H1 (cell line): ENCODE results near the gene PPP1R1C. TPM values are rescaled to one million over a fixed set of nuclear protein-coding genes. Genes with fewer than 3 reads are reported as not detected.

Experiments used
- CTCF ChIA-PET: fragments of 300-600 bp; sonication (Branson Sonifier 250); formaldehyde crosslinking; loops from one replicate; lab custom pipeline; 2021; ENCODE audit not compliant: partially characterized antibody; lab: Charles Lee
- POLR2A ChIA-PET: fragments of 300-600 bp; sonication (Branson Sonifier 250); formaldehyde crosslinking; loops from one replicate; lab custom pipeline; 2021; ENCODE audit warnings: inconsistent platforms; ENCODE audit not compliant: partially characterized antibody; lab: Charles Lee
- DNase-seq, 2 experiments: peaks; one replicate each; pipeline versions ENCODE4 v3.0.0 to v3.0.0-alpha.2; 2010 to 2022; ENCODE audit warnings: low spot score in 2 of 2, low read depth in 1 of 2, mixed read lengths in 1 of 2
- FAIRE-seq: peaks from 2 replicates; lab custom pipeline; 2011; peaks lifted over from hg19 to GRCh38; lab: Jason Lieb, UNC
- H2AFZ ChIP-seq: 2 replicates; pipeline ENCODE4 v1.8.1; 2012; ENCODE audit warnings: low read length, inconsistent platforms
- H2AK5ac ChIP-seq: 2 replicates; pipeline ENCODE4 v1.6.1; 2013; ENCODE audit warnings: low read depth, low read length
- H2BK120ac ChIP-seq: replicated peaks from 2 replicates; pipeline ENCODE3; 2013; ENCODE audit warnings: low read depth, low read length, inconsistent platforms
- H2BK12ac ChIP-seq: 2 replicates; pipeline ENCODE4 v1.6.1; 2013; ENCODE audit warnings: low read depth, low read length
- H2BK15ac ChIP-seq: 2 replicates; pipeline ENCODE4 v1.6.1; 2013; ENCODE audit warnings: low read length
- H2BK20ac ChIP-seq: 2 replicates; pipeline ENCODE4 v1.6.1; 2013; ENCODE audit warnings: low read length
- H2BK5ac ChIP-seq: 2 replicates; pipeline ENCODE4 v1.6.1; 2013; ENCODE audit warnings: low read depth, low read length
- H3K14ac ChIP-seq: 2 replicates; pipeline ENCODE4 v1.6.1; 2013; ENCODE audit warnings: inconsistent platforms; ENCODE audit not compliant: insufficient read length
- H3K18ac ChIP-seq: 2 replicates; pipeline ENCODE4 v1.6.1; 2013; ENCODE audit warnings: low read length; ENCODE audit errors: extremely low read depth
- H3K23ac ChIP-seq: 2 replicates; pipeline ENCODE4 v1.6.1; 2013; ENCODE audit warnings: inconsistent platforms; ENCODE audit not compliant: insufficient read length
- H3K23me2 ChIP-seq: 2 replicates; pipeline ENCODE4 v1.6.1; 2013; ENCODE audit warnings: low read depth, low read length
- H3K27ac ChIP-seq: 2 replicates; pipeline ENCODE4 v1.6.1; 2011; ENCODE audit warnings: low read depth, low read length, inconsistent platforms
- H3K27me3 ChIP-seq, 4 experiments: replicated peaks in 1 of 4; 1 replicate in 1 of 4; 2 replicates in 3 of 4; pipeline versions ENCODE4 v1.6.1 to v1.8.1; 2011 to 2013; ENCODE audit warnings: low read length in 3 of 4, mild to moderate bottlenecking in 3 of 4, inconsistent platforms in 2 of 4, mixed read lengths in 2 of 4, moderate library complexity in 1 of 4; ENCODE audit not compliant: control insufficient read depth in 3 of 4, insufficient read depth in 3 of 4; ENCODE audit errors: extremely low read depth in 1 of 4
- H3K36me3 ChIP-seq, 4 experiments: 2 replicates each; pipeline versions ENCODE4 v1.6.1 to v1.8.1; 2011 to 2013; ENCODE audit warnings: mild to moderate bottlenecking in 4 of 4, low read length in 3 of 4, moderate library complexity in 2 of 4, control low read depth in 1 of 4, inconsistent platforms in 1 of 4; ENCODE audit not compliant: insufficient read depth in 4 of 4, control insufficient read depth in 2 of 4
- H3K4ac ChIP-seq: replicated peaks from 2 replicates; pipeline ENCODE3; 2013; ENCODE audit warnings: low read length, low read depth, mixed read lengths, inconsistent platforms; ENCODE audit not compliant: insufficient read length
- H3K4me1 ChIP-seq, 4 experiments: replicated peaks in 1 of 4; 1 replicate in 1 of 4; 2 replicates in 3 of 4; pipeline versions ENCODE4 v1.6.1 to v1.8.1; 2011 to 2013; ENCODE audit warnings: low read length in 3 of 4, inconsistent platforms in 2 of 4, mixed read lengths in 1 of 4; ENCODE audit not compliant: insufficient read depth in 4 of 4, control insufficient read depth in 3 of 4
- H3K4me2 ChIP-seq, 2 experiments: 2 replicates each; pipeline versions ENCODE4 v1.6.1 to v1.8.1; 2011 to 2013; ENCODE audit warnings: low read depth in 2 of 2, low read length in 2 of 2, control low read depth in 1 of 2, inconsistent platforms in 1 of 2, mild to moderate bottlenecking in 1 of 2; ENCODE audit not compliant: insufficient read depth in 1 of 2
- H3K4me3 ChIP-seq, 4 experiments: fragments of 200-600, 300-600 bp in 1 of 4; sonication (generic), shearing (Covaris generic), sonication (Bioruptor Twin) in 1 of 4; 2 replicates each; pipeline versions ENCODE4 v1.5.1 to v1.8.1; 2011 to 2016; ENCODE audit warnings: low read length in 4 of 4, low read depth in 3 of 4, control low read depth in 2 of 4, inconsistent platforms in 2 of 4, mild to moderate bottlenecking in 2 of 4, mixed read lengths in 1 of 4, moderate library complexity in 1 of 4; ENCODE audit not compliant: insufficient read depth in 2 of 4; ENCODE audit errors: extremely low read depth in 1 of 4
- H3K56ac ChIP-seq: replicated peaks from 2 replicates; pipeline ENCODE3; 2013; ENCODE audit warnings: low read depth, mild to moderate bottlenecking, mixed read lengths, low read length, inconsistent platforms; ENCODE audit not compliant: insufficient read length
- H3K79me1 ChIP-seq: 2 replicates; pipeline ENCODE4 v1.6.1; 2013; ENCODE audit warnings: low read depth, low read length, control low read depth
- H3K79me2 ChIP-seq, 2 experiments: 2 replicates each; pipeline versions ENCODE4 v1.6.1 to v1.8.1; 2012 to 2013; ENCODE audit warnings: low read length in 2 of 2, mild to moderate bottlenecking in 2 of 2, inconsistent platforms in 1 of 2; ENCODE audit not compliant: insufficient read depth in 2 of 2, control insufficient read depth in 1 of 2
- H3K9ac ChIP-seq, 4 experiments: replicated peaks in 1 of 4; 1 replicate in 1 of 4; 2 replicates in 3 of 4; pipeline versions ENCODE4 v1.6.1 to v1.8.1; 2011 to 2013; ENCODE audit warnings: low read depth in 3 of 4, low read length in 3 of 4, control low read depth in 2 of 4, mild to moderate bottlenecking in 2 of 4, moderate library complexity in 2 of 4, inconsistent platforms in 1 of 4; ENCODE audit errors: extremely low read depth in 1 of 4
- H3K9me3 ChIP-seq, 2 experiments: 2 replicates each; pipeline versions ENCODE4 v1.6.1 to v1.8.1; 2012 to 2013; ENCODE audit warnings: mild to moderate bottlenecking in 2 of 2, moderate library complexity in 2 of 2, control low read depth in 1 of 2, inconsistent platforms in 1 of 2, low read depth in 1 of 2, low read length in 1 of 2, mixed read lengths in 1 of 2; ENCODE audit not compliant: insufficient read depth in 2 of 2
- H4K20me1 ChIP-seq, 2 experiments: replicated peaks in 1 of 2; 2 replicates each; pipeline versions ENCODE3 to v1.8.1; 2011 to 2013; ENCODE audit warnings: inconsistent platforms in 2 of 2, low read length in 2 of 2, mild to moderate bottlenecking in 1 of 2; ENCODE audit not compliant: insufficient read depth in 2 of 2, control insufficient read depth in 1 of 2
- H4K5ac ChIP-seq: 2 replicates; pipeline ENCODE4 v1.6.1; 2013; ENCODE audit warnings: low read length, low read depth, mixed read lengths, inconsistent platforms; ENCODE audit not compliant: insufficient read length
- H4K8ac ChIP-seq: 2 replicates; pipeline ENCODE4 v1.8.0; 2013; ENCODE audit warnings: mild to moderate bottlenecking, moderate library complexity, low read length, inconsistent platforms; ENCODE audit not compliant: insufficient read depth; ENCODE audit errors: extremely low read depth
- H4K91ac ChIP-seq: replicated peaks from 2 replicates; pipeline ENCODE3; 2013; ENCODE audit warnings: low read length, mixed read lengths, inconsistent platforms; ENCODE audit not compliant: insufficient read length
- CBX5 ChIP-seq: fragments of 300-800, 300-1000 bp; sonication (generic); IDR thresholded peaks from 2 replicates; pipeline ENCODE4 v1.7.1; 2016; ENCODE audit warnings: antibody characterized with exemption, low read length, low read depth
- WGBS, 2 experiments: shearing (Covaris generic) in 1 of 2; methylation state at CpG; one replicate each; pipeline versions ENCODE4 v1.1.6 to v1.1.7; 2013 to 2015; ENCODE audit warnings: low lambda C conversion rate in 2 of 2, mixed read lengths in 2 of 2, inconsistent platforms in 1 of 2, low coverage in 1 of 2, missing lambda C conversion rate in 1 of 2; ENCODE audit not compliant: insufficient replicate concordance in 2 of 2, insufficient coverage in 1 of 2, insufficient read length in 1 of 2; ENCODE audit errors: extremely low coverage in 1 of 2, missing lambda C conversion rate in 1 of 2; 5-methylcytosine and 5-hydroxymethylcytosine counted together
- polyA plus RNA-seq, 7 experiments: library from polyadenylated mRNA; depleted of rRNA in 3 of 7; stranded (reverse) in 5 of 7; unstranded in 2 of 7; fragments of >200 nt in 5 of 7; fragments of 200-250 nt in 2 of 7; gene quantifications; 1 replicate in 5 of 7; 2 replicates in 1 of 7; 4 replicates in 1 of 7; pipeline versions ENCODE4 v1.2.1 to v1.2.3, GENCODE V29; 2011 to 2013; ENCODE audit warnings: missing spikeins in 2 of 7, mixed read lengths in 2 of 7
- total RNA-seq: library from RNA; stranded (reverse); fragmentation: NEBNext Ultra II Directional; extraction: Animal tissue kit (Norgen Biotek cat#: 25700); gene quantifications from 2 replicates; pipeline ENCODE4 v1.2.1, GENCODE V29; 2021
- TF ChIP-seq, protein P1 (sequence below): IDR thresholded peaks from 2 replicates; pipeline ENCODE4 v1.6.1; 2012; ENCODE audit warnings: inconsistent platforms

The PPP1R1C gene
- total and polyA plus RNA-seq, 2 of the 8 experiments (the other 6 are each of a cell fraction or from before 2014, with no cell fraction given), result 1.3 to 5.3 TPM

DNA sequence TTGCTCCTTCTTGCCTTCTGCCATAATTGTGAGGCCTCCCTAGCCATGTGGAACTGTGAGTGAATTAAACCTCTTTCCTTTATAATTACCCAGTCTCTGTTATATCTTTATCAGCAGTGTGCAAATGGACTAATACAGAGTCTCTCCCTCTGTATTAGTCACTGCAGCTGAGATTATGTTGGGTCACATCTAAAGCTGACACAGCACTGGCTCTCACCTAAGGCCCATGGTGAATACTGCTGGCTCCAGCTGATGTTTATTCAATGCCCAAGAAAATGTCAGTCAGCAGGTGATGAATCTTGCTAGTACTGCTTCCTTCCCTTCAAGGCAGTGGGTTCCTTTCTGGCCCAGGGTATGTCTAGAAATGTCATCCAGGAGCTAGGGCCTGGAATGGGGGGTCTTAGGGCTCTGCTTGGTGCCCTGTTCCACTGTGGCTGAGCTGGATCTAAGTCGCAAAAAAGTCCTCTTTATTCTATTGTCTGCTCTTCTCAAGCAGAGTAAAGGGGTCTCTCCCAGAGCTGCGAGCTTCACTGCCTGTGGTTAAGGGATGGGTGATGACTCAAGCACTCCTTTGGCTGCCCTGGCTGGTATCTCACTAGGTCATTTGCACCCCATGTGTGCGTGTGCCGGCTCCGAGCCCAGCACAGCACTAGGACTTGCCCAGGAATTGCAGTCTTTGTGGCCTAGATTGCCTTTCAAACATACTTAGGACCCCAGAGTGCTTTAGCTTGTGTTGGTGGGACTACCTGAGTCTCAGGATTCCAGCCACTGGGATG lies 29.9 kb downstream of the PPP1R1C start:
- WGBS, 2 experiments, result 96% methylated on average over 5 of the region's 5 CpGs; no CpG with 5 or more reads in 1 of the 2 experiments

More for the DNA sequence above, 29.9 kb downstream of the PPP1R1C start:
- Histone ChIP-seq H3K23ac (no peak overlapping the region), H4K91ac (no peak overlapping the region), H3K9ac (no peak overlapping the region), H3K27me3 (no peaks in the 10 kb centered on the region), H4K8ac (peak overlapping the region; percentile 71; the same call in 1 of the 2 replicates), H3K14ac (no peak overlapping the region), H2BK120ac (no peak overlapping the region), H2BK5ac (no peak overlapping the region), H2BK12ac (no peak overlapping the region; the same call in 1 of the 2 replicates), H3K79me1 (no peaks in the 10 kb centered on the region), H2BK20ac (no peak overlapping the region), H4K20me1 (no peaks in the 10 kb centered on the region), H3K4ac (no peak overlapping the region), H2AK5ac (no peak overlapping the region), H3K4me3 (no peak overlapping the region), H2AFZ (peak overlapping the region; percentile 94), H3K18ac (peak overlapping the region; percentile 29; the same call in 1 of the 2 replicates), H3K4me1 (0 out of 7 replicates have a peak, but pooled peaks cover 0 to 2% (median 0%) of the 10 kb centered on the region in 4 experiments), H4K5ac (no peak overlapping the region), H3K27ac (no peak overlapping the region), H3K79me2 (no peaks in the 10 kb centered on the region), H3K9me3 (no peaks in the 10 kb centered on the region), H3K56ac (no peak overlapping the region), H3K4me2 (no peak overlapping the region), H3K23me2 (no peaks in the 10 kb centered on the region), H2BK15ac (no peak overlapping the region), H3K36me3 (no peaks in the 10 kb centered on the region)
- CTCF ChIA-PET, result interaction anchor here (1.1 to 1.8 kb wide), 4 partner anchors 8 to 111 kb away, joined by 3 to 4 read pairs (median 4); no protein-coding TSS in a partner anchor
- no peak for DNase-seq
- no peak for FAIRE-seq
- TF ChIP-seq, protein P1, sequence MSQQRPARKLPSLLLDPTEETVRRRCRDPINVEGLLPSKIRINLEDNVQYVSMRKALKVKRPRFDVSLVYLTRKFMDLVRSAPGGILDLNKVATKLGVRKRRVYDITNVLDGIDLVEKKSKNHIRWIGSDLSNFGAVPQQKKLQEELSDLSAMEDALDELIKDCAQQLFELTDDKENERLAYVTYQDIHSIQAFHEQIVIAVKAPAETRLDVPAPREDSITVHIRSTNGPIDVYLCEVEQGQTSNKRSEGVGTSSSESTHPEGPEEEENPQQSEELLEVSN, result no peak
- TF ChIP-seq CBX5, result no peak
- POLR2A ChIA-PET, result no interaction called here
